Spleen (tissue), 7 donors: ENCODE data around the gene SORCS2.

Source experiments
- POLR2A ChIP-seq, 3 donors: fragments of 450-650 bp; IDR thresholded peaks; one replicate each; pipeline ENCODE4 v1.5.1; 2017; ENCODE audit warnings: antibody characterized with exemption in 3 of 3, mild to moderate bottlenecking in 1 of 3
- POLR2AphosphoS5 ChIP-seq, 3 donors: sonication (generic); formaldehyde crosslinking; IDR thresholded peaks; one replicate each; pipeline ENCODE4 v1.5.1; 2017; ENCODE audit warnings: antibody characterized with exemption in 3 of 3
- TF ChIP-seq, protein P1 (sequence below), 11 experiments: fragments of 200-600 bp in 7 of 11; fragments of 450-650 bp in 4 of 11; sonication (generic) in 4 of 11; IDR thresholded peaks in 8 of 11; conservative IDR thresholded peaks in 3 of 11; 1 replicate in 7 of 11; 2 replicates in 4 of 11; pipeline versions ENCODE4 v1.4.0 to v1.8.0; 2016 to 2021; ENCODE audit warnings: antibody characterized with exemption in 11 of 11, inconsistent platforms in 4 of 11, mild to moderate bottlenecking in 1 of 11
- donor health status: DM: no; HTN: no; CAD: no; lungs with moderate emphysema.
- donor health status: DM: no; HTN: no; CAD: no.
- donor health status: DM: no; HTN: no; CAD: no.

DNA sequence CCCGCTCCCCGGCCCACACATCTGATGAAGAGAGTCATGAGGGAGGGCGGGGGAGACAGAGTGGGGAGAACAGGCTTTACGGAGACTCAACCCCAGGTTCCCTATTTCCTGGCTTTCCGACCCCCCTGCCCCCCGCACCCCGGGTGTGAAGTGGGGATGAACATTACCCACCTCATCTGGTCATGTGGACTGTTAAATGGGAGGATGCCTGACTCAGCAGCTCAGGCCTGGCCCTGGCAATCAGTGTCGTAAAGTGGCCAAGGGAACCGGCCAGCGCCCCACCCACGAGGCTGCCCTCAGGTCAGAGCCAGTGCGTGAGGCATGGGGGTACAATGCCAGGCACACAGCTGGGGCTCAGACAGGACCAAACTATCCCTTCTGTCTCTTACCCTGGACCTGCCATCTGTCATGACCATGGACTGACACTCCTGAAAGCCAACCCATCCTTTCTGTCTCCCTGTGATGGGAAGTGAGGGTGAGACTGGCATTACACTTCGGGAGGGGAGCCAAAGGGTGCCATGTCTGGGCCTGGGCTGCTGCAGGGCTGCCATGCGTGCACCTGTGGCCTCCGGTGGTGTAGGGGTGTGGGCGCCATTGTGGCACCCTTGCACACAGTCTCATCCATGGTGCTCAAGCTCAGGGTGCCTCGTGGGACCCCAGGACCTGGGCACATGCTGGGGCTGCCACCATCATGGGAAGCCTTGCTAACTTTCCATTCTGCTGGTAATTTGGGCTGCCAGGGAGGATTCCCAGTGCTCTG is 348.5 kb downstream of the SORCS2 start:
- TF ChIP-seq, protein P1, sequence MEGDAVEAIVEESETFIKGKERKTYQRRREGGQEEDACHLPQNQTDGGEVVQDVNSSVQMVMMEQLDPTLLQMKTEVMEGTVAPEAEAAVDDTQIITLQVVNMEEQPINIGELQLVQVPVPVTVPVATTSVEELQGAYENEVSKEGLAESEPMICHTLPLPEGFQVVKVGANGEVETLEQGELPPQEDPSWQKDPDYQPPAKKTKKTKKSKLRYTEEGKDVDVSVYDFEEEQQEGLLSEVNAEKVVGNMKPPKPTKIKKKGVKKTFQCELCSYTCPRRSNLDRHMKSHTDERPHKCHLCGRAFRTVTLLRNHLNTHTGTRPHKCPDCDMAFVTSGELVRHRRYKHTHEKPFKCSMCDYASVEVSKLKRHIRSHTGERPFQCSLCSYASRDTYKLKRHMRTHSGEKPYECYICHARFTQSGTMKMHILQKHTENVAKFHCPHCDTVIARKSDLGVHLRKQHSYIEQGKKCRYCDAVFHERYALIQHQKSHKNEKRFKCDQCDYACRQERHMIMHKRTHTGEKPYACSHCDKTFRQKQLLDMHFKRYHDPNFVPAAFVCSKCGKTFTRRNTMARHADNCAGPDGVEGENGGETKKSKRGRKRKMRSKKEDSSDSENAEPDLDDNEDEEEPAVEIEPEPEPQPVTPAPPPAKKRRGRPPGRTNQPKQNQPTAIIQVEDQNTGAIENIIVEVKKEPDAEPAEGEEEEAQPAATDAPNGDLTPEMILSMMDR (IDR thresholded peaks at IDR 0.05 in 8 of 11, conservative IDR thresholded peaks at IDR 0.05 in 3 of 11): no peak
- no peak for TF ChIP-seq POLR2AphosphoS5 (IDR thresholded peaks at IDR 0.05)
- no peak for TF ChIP-seq POLR2A (IDR thresholded peaks at IDR 0.05)
